Heart left ventricle (tissue), 16 donors: ENCODE results near the gene ZDHHC20. TPM values are rescaled to one million over a fixed set of nuclear protein-coding genes. Genes with fewer than 3 reads are reported as not detected.

Experiments used
- ATAC-seq, 4 donors: fragments of 200-7000 bp; cut with Tn5 transposase; one replicate each; pipeline ENCODE4 v1.9.1; 2020 to 2022; ENCODE audit warnings: moderate library complexity in 4 of 4, mild to moderate bottlenecking in 3 of 4, moderate number of reproducible peaks in 1 of 4
- DNase-seq, 5 donors: peaks; one replicate each; pipeline ENCODE4 v3.0.0-alpha.2; 2020
- H3K27ac ChIP-seq, 12 donors: fragments of 200-600 bp; sonication (generic) in 4 of 12; one replicate each; pipeline versions ENCODE4 v1.5.0 to v1.8.0; 2016 to 2022; ENCODE audit warnings: mild to moderate bottlenecking in 2 of 12
- H3K27me3 ChIP-seq, 9 donors: fragments of 200-600 bp; sonication (generic) in 2 of 9; one replicate each; pipeline versions ENCODE4 v1.5.1 to v1.8.0; 2016 to 2022; ENCODE audit warnings: mild to moderate bottlenecking in 3 of 9
- H3K36me3 ChIP-seq, 9 donors: fragments of 200-600 bp; sonication (generic) in 2 of 9; one replicate each; pipeline versions ENCODE4 v1.5.0 to v1.8.0; 2018 to 2022; ENCODE audit warnings: mild to moderate bottlenecking in 2 of 9
- H3K4me1 ChIP-seq, 12 donors: fragments of 200-600 bp; sonication (generic) in 4 of 12; one replicate each; pipeline versions ENCODE4 v1.5.0 to v1.8.0; 2016 to 2022; ENCODE audit warnings: mild to moderate bottlenecking in 3 of 12
- H3K4me3 ChIP-seq, 12 donors: fragments of 200-600 bp; sonication (generic) in 4 of 12; one replicate each; pipeline versions ENCODE4 v1.5.0 to v1.8.0; 2017 to 2022; ENCODE audit warnings: mild to moderate bottlenecking in 9 of 12, moderate library complexity in 4 of 12
- H3K9me3 ChIP-seq, 12 donors: fragments of 200-600 bp; sonication (generic) in 4 of 12; one replicate each; pipeline versions ENCODE4 v1.5.0 to v1.8.0; 2016 to 2022; ENCODE audit warnings: mild to moderate bottlenecking in 1 of 12
- POLR2A ChIP-seq, 2 donors: fragments of 450-650 bp; IDR thresholded peaks; one replicate each; pipeline ENCODE4 v1.6.1; 2017; ENCODE audit warnings: antibody characterized with exemption in 2 of 2, mild to moderate bottlenecking in 2 of 2, moderate library complexity in 2 of 2
- WGBS, 4 donors: extraction: QIAGEN DNeasy Blood & Tissue Kit in 2 of 4; methylation state at CpG; one replicate each; pipeline versions ENCODE4 v1.1.5 to v1.1.7; 2013 to 2018; 5-methylcytosine and 5-hydroxymethylcytosine counted together
- intact Hi-C, 10 donors: fragments of 100-400 bp; cut with DNase I; formaldehyde crosslinking; loops; one replicate each; pipeline versions ENCODE4 v1.11.1 to v1.14.2; 2022
- polyA plus RNA-seq, 2 donors: library from polyadenylated mRNA; stranded (reverse); fragments of 200-250 nt; gene quantifications; one replicate each; pipeline ENCODE4 v1.2.3, GENCODE V29; 2013
- total RNA-seq, 9 donors: library from RNA; depleted of rRNA in 2 of 9; stranded (reverse); fragments of >200 nt in 2 of 9; fragmentation: NEBNext Ultra II Directional in 3 of 9; extraction: Animal tissue kit (Norgen Biotek cat#: 25700) in 3 of 9; gene quantifications; one replicate each; pipeline versions ENCODE4 v1.1.0 to v1.2.4, GENCODE V29; 2016 to 2023
- TF ChIP-seq, protein P1 (sequence below), 12 donors: fragments of 200-600 bp; sonication (generic) in 4 of 12; IDR thresholded peaks; one replicate each; pipeline versions ENCODE4 v1.5.0 to v1.8.0; 2018 to 2022; ENCODE audit warnings: antibody characterized with exemption in 12 of 12, mild to moderate bottlenecking in 5 of 12
- donor health status: ischemic (EF 13 %, LVEDD 7.1; RV severe dilation, severe dysfunction).
- donor health status: healthy with polysubstance abuse.
- donor health status: DM: no; HTN: yes; CAD: no.
- donor health status: DM: no; HTN: no; CAD: no.
- donor health status: ischemic (EF 25% LVEDD 6.9; RV normal size, moderate dysfunction).
- donor health status: ischemic (EF 25% LVEDD 5.7; RV mildly dilated, moderate dysfunction).
- donor health status: healthy.
- donor health status: DM: yes; HTN: yes; CAD: no.
- donor health status: ischemic (EF 35%, LVEDD 5.7; RV mildly dilated, moderate dysfunction).
- donor health status: nonischemic (EF 11% LVEDD 7.7; RV severe dilation, severe dysfunction).
- donor health status: DM: yes; HTN: yes; CAD: no.
- donor health status: PGD.
- donor health status: ischemic (EF 29% LVEDD 5.4; RV normal size, mild dysfunction).
- donor health status: nonischemic (EF 23%, LVEDD 6.1; RV moderate dilation, normal function).

The ZDHHC20 gene
- total and polyA plus RNA-seq, 11 donors = 6.2 to 36.4 (median 16.8) TPM

DNA sequence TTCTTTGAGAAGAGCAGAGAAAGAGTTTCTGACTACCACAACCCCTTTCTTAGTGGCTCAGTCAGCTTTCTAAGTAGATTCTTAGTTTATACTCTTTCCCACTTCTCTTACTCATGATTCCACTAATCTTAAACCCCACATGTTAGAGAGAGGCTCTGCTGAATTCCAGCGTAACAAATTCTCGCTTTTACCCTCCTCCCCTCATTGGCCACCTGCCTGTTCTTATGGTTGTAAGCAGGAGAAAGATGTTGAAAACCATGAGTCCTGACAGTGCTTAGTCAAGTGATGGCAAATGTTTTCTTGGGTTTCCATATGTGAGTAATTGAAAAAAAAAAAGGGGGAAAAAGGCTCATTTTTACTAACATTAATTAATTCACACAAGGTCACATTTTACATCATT is 125.9 kb downstream of the ZDHHC20 start:
- intact Hi-C loops = no loop called here
- Histone ChIP-seq H3K27ac (no peak overlapping the region), H3K4me3 (no peak overlapping the region), H3K9me3 (peaks cover 0 to 4% (median 0%) of the 10 kb centered on the region in 12 donors), H3K27me3 (no peaks in the 10 kb centered on the region), H3K4me1 (peaks cover 0 to 3% (median 0%) of the 10 kb centered on the region in 12 donors), H3K36me3 (no peaks in the 10 kb centered on the region)
- ATAC-seq = no peak
- WGBS, 4 donors = 65 to 97% (median 80%) methylated on average over 2 of the region's 2 CpGs
- no peak for DNase-seq
- no peak for TF ChIP-seq POLR2A (IDR thresholded peaks at IDR 0.05)
- TF ChIP-seq, protein P1, sequence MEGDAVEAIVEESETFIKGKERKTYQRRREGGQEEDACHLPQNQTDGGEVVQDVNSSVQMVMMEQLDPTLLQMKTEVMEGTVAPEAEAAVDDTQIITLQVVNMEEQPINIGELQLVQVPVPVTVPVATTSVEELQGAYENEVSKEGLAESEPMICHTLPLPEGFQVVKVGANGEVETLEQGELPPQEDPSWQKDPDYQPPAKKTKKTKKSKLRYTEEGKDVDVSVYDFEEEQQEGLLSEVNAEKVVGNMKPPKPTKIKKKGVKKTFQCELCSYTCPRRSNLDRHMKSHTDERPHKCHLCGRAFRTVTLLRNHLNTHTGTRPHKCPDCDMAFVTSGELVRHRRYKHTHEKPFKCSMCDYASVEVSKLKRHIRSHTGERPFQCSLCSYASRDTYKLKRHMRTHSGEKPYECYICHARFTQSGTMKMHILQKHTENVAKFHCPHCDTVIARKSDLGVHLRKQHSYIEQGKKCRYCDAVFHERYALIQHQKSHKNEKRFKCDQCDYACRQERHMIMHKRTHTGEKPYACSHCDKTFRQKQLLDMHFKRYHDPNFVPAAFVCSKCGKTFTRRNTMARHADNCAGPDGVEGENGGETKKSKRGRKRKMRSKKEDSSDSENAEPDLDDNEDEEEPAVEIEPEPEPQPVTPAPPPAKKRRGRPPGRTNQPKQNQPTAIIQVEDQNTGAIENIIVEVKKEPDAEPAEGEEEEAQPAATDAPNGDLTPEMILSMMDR (IDR thresholded peaks at IDR 0.05) = no peak

DNA sequence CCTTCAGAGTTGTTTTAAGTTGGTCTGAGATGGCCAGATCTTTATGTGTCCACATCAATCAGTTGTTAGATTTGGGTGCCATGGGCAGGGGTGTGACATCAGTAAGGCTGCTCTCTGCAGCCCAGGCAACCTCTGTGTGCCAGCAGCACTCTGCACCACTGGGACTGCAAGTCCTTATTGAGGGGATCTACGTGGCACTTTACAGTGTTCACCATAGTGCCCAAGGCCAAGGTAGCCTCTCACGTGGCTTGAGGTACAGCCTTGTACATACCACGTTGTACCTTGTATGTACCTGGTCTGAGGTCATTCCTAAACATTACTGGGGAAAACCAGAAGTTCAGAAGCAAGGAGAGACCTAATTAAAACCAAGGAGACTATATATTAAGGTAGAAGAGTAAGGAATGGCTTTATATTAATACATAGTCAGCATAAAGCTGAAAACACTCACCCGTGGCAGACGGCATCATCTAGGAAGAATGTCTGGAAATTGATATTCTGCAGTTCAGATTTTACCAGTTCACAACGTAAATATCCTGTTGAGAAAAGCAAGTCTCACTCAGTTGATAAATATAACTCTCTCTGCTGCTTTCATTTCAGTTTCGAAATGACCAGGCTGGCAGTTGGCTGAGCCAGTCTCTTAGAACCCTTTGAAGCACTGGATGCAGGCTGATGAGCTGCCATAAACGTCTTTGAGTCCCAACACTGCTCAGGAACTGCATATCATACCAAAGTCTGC is 128.8 kb downstream of the ZDHHC20 start:
- intact Hi-C loops = no loop called here
- TF ChIP-seq, protein P1 (IDR thresholded peaks at IDR 0.05) = no peak
- no peak for TF ChIP-seq POLR2A (IDR thresholded peaks at IDR 0.05)
- DNase-seq = no peak
- no peaks in the 10 kb centered on the region for H3K27me3 ChIP-seq
- H3K36me3 ChIP-seq = no peaks in the 10 kb centered on the region
- 77 to 83% (median 78%) methylated on average over 8 of the region's 8 CpGs for WGBS, 4 donors
- no peak overlapping the region for H3K27ac ChIP-seq
- H3K4me3 ChIP-seq = no peak overlapping the region
- H3K9me3 ChIP-seq = peaks cover 0 to 4% (median 0%) of the 10 kb centered on the region in 12 donors
- ATAC-seq = no peak
- peaks cover 0 to 15% (median 0%) of the 10 kb centered on the region in 12 donors for H3K4me1 ChIP-seq

DNA sequence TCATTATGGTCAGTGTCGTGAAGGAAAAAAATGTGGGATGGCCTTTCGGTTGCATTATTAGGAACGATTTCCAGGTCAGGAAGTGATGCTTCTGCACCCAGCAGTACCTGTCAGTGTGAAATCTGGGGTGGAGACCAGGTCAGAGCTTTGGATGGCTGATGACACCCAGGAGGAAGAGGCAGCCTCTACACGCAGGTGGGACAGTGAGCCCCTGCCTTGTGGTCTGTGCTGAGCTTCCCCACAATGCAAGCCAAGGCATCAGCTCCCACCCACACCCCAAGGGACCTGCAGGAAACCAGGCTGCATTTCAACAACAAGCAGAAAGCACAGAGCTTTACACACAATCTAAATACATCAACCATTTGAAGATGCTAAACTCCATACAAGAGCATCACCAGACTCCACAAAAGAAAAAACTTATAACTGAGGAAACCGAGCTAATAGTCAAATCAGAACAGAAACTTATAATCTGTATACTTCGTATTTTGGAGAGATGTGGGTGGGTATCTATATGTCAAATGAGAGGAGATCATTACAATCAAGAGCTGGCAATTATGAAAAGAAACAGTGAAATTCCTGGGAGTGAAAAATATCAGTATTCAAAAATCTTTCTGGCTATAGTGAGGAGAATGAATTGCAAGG is 130.1 kb downstream of the ZDHHC20 start:
- no peak overlapping the region for H3K4me3 ChIP-seq
- WGBS, 4 donors = 82 to 91% (median 88%) methylated on average over 6 of the region's 6 CpGs
- intact Hi-C loops = no loop called here
- TF ChIP-seq, protein P1 (IDR thresholded peaks at IDR 0.05) = no peak
- TF ChIP-seq POLR2A (IDR thresholded peaks at IDR 0.05) = no peak
- H3K9me3 ChIP-seq = no peaks in the 10 kb centered on the region
- H3K27ac ChIP-seq = no peak overlapping the region
- no peak for ATAC-seq
- no peaks in the 10 kb centered on the region for H3K36me3 ChIP-seq
- DNase-seq = no peak
- peaks cover 0 to 22% (median 0%) of the 10 kb centered on the region in 12 donors for H3K4me1 ChIP-seq
- H3K27me3 ChIP-seq = no peaks in the 10 kb centered on the region

GRCh38 chr13:21328201-21328600 is 130.9 kb downstream of the ZDHHC20 start:
- intact Hi-C loops = no loop called here
- no peak overlapping the region for H3K27ac ChIP-seq
- no peak for TF ChIP-seq POLR2A (IDR thresholded peaks at IDR 0.05)
- TF ChIP-seq, protein P1 (IDR thresholded peaks at IDR 0.05) = no peak
- no peaks in the 10 kb centered on the region for H3K27me3 ChIP-seq
- H3K4me3 ChIP-seq = no peak overlapping the region
- H3K36me3 ChIP-seq = no peaks in the 10 kb centered on the region
- peaks cover 0 to 22% (median 0%) of the 10 kb centered on the region in 12 donors for H3K4me1 ChIP-seq
- WGBS, 4 donors = 50 to 73% (median 64%) methylated on average over 2 to 6 of the region's 6 CpGs
- no peaks in the 10 kb centered on the region for H3K9me3 ChIP-seq
- no peak for DNase-seq
- no peak for ATAC-seq
